ENCODE results near the gene EXTL1. TPM values are rescaled to one million over a fixed set of nuclear protein-coding genes. Genes with fewer than 3 reads are reported as not detected.

The EXTL1 gene
- total RNA-seq, 2 experiments from 2014 or later: not detected

DNA sequence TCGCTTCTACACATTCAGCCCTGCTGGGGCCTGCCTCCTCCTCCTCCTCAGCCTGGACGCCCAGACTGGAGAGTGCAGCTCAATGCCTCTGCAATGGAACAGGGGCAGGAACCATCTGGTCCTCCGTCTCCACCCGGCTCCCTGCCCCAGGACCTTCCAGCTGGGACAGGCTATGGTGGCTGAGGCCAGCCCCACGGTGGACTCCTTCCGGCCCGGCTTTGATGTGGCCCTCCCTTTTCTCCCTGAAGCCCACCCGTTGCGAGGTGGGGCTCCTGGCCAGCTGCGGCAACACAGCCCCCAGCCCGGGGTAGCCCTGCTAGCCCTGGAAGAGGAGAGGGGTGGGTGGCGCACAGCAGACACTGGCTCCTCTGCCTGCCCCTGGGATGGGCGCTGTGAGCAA lies 1.4 kb downstream of the EXTL1 start:
- DNase-seq (no peak), ATAC-seq (ENCODE audit: poor library complexity) (no peak)
- no peak overlapping the region for H3K27ac ChIP-seq (ENCODE audit: low read depth in 1 of 2, low read length in 2 of 2)
- no peaks in the 10 kb centered on the region for H3K27me3 ChIP-seq (ENCODE audit: control insufficient read depth in 1 of 2, insufficient read depth in 2 of 2, low read length in 2 of 2)
- H3K4me1 ChIP-seq (ENCODE audit: insufficient read depth, low read length): no peaks in the 10 kb centered on the region
- TF ChIP-seq CTCF (IDR thresholded peaks at IDR 0.05): no peak
- intact Hi-C loops (cut with DNase I, micrococcal nuclease): no loop called here
- Mint-ChIP-seq H3K27ac (no peak overlapping the region), H3K9me3 (no peaks in the 10 kb centered on the region), H3K27me3 (no peaks in the 10 kb centered on the region), H3K36me3 (ENCODE audit: low read depth) (no peaks in the 10 kb centered on the region), H3K4me1 (ENCODE audit: low read depth) (peaks cover 4% of the 10 kb centered on the region), H3K4me3 (no peak overlapping the region)
- H3K9me3 ChIP-seq (ENCODE audit: control insufficient read depth in 1 of 2, insufficient read depth in 1 of 2, low read length in 2 of 2): no peaks in the 10 kb centered on the region
- no peaks in the 10 kb centered on the region for H3K36me3 ChIP-seq (ENCODE audit: insufficient read depth, low read length)
- no peak overlapping the region for H3K4me3 ChIP-seq (ENCODE audit: low read length)
- ChIA-PET CTCF (no interaction called here), POLR2A (no interaction called here)

DNA sequence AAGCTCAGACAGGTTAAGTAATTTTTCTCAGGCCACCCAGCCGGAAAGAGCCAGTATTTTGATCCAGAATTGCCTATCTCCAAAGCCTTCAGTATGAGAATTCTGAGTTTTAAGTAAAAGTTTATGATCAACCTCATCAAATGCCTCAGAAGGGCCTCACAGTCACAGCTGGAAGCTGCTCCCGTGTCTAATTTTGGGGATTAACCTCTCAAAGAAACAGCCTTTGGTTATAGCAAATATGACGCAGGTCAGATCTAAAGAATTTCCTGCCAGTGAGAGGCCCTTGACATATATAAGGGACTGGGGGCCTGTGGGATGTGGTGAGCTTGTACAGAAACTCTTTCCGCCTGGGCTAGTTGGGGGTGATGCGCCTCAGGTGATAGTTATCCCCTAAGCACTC lies 2.3 kb downstream of the EXTL1 start:
- no peak for TF ChIP-seq CTCF (IDR thresholded peaks at IDR 0.05)
- H3K9me3 Mint-ChIP-seq: no peaks in the 10 kb centered on the region
- no peak overlapping the region for H3K27ac Mint-ChIP-seq
- no peak overlapping the region for H3K4me3 Mint-ChIP-seq
- ChIA-PET POLR2A (no interaction called here), CTCF (no interaction called here)
- Histone ChIP-seq H3K9me3 (ENCODE audit: control insufficient read depth in 1 of 2, insufficient read depth in 1 of 2, low read length in 2 of 2) (no peaks in the 10 kb centered on the region), H3K36me3 (ENCODE audit: insufficient read depth, low read length) (no peaks in the 10 kb centered on the region), H3K27ac (ENCODE audit: low read depth in 1 of 2, low read length in 2 of 2) (no peak overlapping the region), H3K4me3 (ENCODE audit: low read length) (no peak overlapping the region), H3K27me3 (ENCODE audit: control insufficient read depth in 1 of 2, insufficient read depth in 2 of 2, low read length in 2 of 2) (no peaks in the 10 kb centered on the region), H3K4me1 (ENCODE audit: insufficient read depth, low read length) (no peaks in the 10 kb centered on the region)
- intact Hi-C loops (cut with DNase I, micrococcal nuclease): no loop called here
- H3K36me3 Mint-ChIP-seq (ENCODE audit: low read depth): no peaks in the 10 kb centered on the region
- ATAC-seq (ENCODE audit: poor library complexity) (no peak), DNase-seq (no peak)
- H3K4me1 Mint-ChIP-seq (ENCODE audit: low read depth): peaks cover 4% of the 10 kb centered on the region
- H3K27me3 Mint-ChIP-seq: no peaks in the 10 kb centered on the region

GRCh38 chr1:26025060-26025459 lies 3.5 kb downstream of the EXTL1 start:
- Histone ChIP-seq H3K4me3 (ENCODE audit: low read length) (no peak overlapping the region), H3K36me3 (ENCODE audit: insufficient read depth, low read length) (no peaks in the 10 kb centered on the region), H3K9me3 (ENCODE audit: control insufficient read depth in 1 of 2, insufficient read depth in 1 of 2, low read length in 2 of 2) (no peaks in the 10 kb centered on the region), H3K27me3 (ENCODE audit: control insufficient read depth in 1 of 2, insufficient read depth in 2 of 2, low read length in 2 of 2) (no peaks in the 10 kb centered on the region), H3K27ac (ENCODE audit: low read depth in 1 of 2, low read length in 2 of 2) (no peak overlapping the region), H3K4me1 (ENCODE audit: insufficient read depth, low read length) (no peaks in the 10 kb centered on the region)
- H3K36me3 Mint-ChIP-seq (ENCODE audit: low read depth): no peaks in the 10 kb centered on the region
- ATAC-seq (ENCODE audit: poor library complexity) (no peak), DNase-seq (no peak)
- CTCF ChIA-PET: no interaction called here
- POLR2A ChIA-PET: interaction anchor here (0.6 kb wide), 1 partner anchor 10 kb away, joined by 3 read pairs; no protein-coding TSS in a partner anchor
- no peak for TF ChIP-seq CTCF (IDR thresholded peaks at IDR 0.05)
- no peaks in the 10 kb centered on the region for H3K27me3 Mint-ChIP-seq
- intact Hi-C loops (cut with DNase I, micrococcal nuclease): no loop called here
- no peaks in the 10 kb centered on the region for H3K4me1 Mint-ChIP-seq (ENCODE audit: low read depth)
- no peak overlapping the region for H3K4me3 Mint-ChIP-seq
- H3K27ac Mint-ChIP-seq: no peak overlapping the region
- no peaks in the 10 kb centered on the region for H3K9me3 Mint-ChIP-seq
